Activated effector memory CD4-positive, alpha-beta T cell treated with anti-CD3 and anti-CD28 coated beads, Interleukin-2, amount 50 U/mL, for 16 hours (primary cell): ENCODE measurements around the gene IRX4.
"Not testable (repeated sequence)": the region's sequence is repeated elsewhere in the genome, so short reads cannot be mapped to it uniquely, and the experiment has no call there.

Source experiments
- DNase-seq: peaks from one replicate; pipeline ENCODE4 v3.0.0-alpha.2; 2020

IRX4 gene

GRCh38 chr5:1856596-1857255, 26.0 kb downstream of the IRX4 start:
- DNase-seq, result no peak

GRCh38 chr5:1855596-1855995, 27.1 kb downstream of the IRX4 start:
- DNase-seq, result no peak

GRCh38 chr5:1855075-1855474, 27.6 kb downstream of the IRX4 start:
- DNase-seq, result no peak

- no peak for DNase-seq
Observed at GRCh38 chr5:1853531-1853930, 29.2 kb downstream of the IRX4 start.

GRCh38 chr5:1852324-1852947, 30.3 kb downstream of the IRX4 start:
- DNase-seq, result no peak

- no peak for DNase-seq
Observed at GRCh38 chr5:1851290-1851934, 31.3 kb downstream of the IRX4 start.

GRCh38 chr5:1850324-1851154, 32.2 kb downstream of the IRX4 start:
- DNase-seq, result no peak

- DNase-seq, result no peak
Observed at GRCh38 chr5:1847611-1848010, 35.1 kb downstream of the IRX4 start.

- no peak for DNase-seq
Observed at GRCh38 chr5:1847056-1847455, 35.7 kb downstream of the IRX4 start.

- no peak for DNase-seq
Observed at GRCh38 chr5:1846583-1846982, 36.1 kb downstream of the IRX4 start.

- no peak for DNase-seq
Observed at GRCh38 chr5:1845696-1846095, 37.0 kb downstream of the IRX4 start.

- DNase-seq, result no peak
Observed at GRCh38 chr5:1844708-1845436, 37.9 kb downstream of the IRX4 start.

- DNase-seq, result not testable (repeated sequence)
Observed at GRCh38 chr5:1843761-1844160, 39.0 kb downstream of the IRX4 start.

- DNase-seq, result no peak
Observed at GRCh38 chr5:1842004-1842819, 40.5 kb downstream of the IRX4 start.

- no peak for DNase-seq
Observed at GRCh38 chr5:1840741-1841521, 41.8 kb downstream of the IRX4 start.

- DNase-seq, result no peak
Observed at GRCh38 chr5:1840071-1840547, 42.6 kb downstream of the IRX4 start.

GRCh38 chr5:1838013-1838412, 44.7 kb downstream of the IRX4 start:
- DNase-seq, result no peak

- DNase-seq, result no peak
Observed at GRCh38 chr5:1836891-1837880, 45.5 kb downstream of the IRX4 start.

GRCh38 chr5:1836176-1836890, 46.4 kb downstream of the IRX4 start:
- no peak for DNase-seq
